ENCODE measurements around the gene AMOTL2. TPM values are rescaled to one million over a fixed set of nuclear protein-coding genes. Genes with fewer than 3 reads are reported as not detected.

The AMOTL2 gene
- total RNA-seq, 4 donors from 2014 or later = 93.2 to 226 (median 153) TPM

DNA sequence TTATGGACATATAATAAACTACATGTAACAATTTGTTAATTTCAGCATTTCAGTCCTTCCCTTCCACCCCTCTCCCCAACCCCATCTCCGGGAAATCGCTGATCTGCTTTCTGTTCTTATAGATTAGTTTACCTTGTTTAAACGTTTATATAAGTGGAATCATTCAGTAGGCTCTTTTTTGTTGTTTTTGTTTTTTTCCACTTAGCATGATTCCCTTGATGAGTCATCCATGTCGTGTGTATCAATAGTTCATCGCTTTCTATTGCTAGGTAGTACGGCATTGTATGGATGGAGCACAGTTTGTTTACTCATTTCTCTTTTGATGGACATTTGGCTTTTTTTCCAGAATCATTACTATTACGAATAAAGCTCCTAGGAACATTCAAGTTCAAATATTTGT is 23.5 kb upstream of the AMOTL2 start:
- Histone ChIP-seq H3K9me3 (peaks cover 0 to 7% (median 0%) of the 10 kb centered on the region in 3 donors), H3K4me1 (peaks cover 0 to 25% (median 0%) of the 10 kb centered on the region in 3 donors), H3K36me3 (no peaks in the 10 kb centered on the region), H3K27me3 (no peaks in the 10 kb centered on the region), H3K4me3 (no peak overlapping the region), H3K27ac (no peak overlapping the region)
- TF ChIP-seq POLR2AphosphoS5 (IDR thresholded peaks at IDR 0.05) (no peak), EP300 (IDR thresholded peaks at IDR 0.05) (no peak), POLR2A (IDR thresholded peaks at IDR 0.05) (no peak)
- TF ChIP-seq, protein P1, sequence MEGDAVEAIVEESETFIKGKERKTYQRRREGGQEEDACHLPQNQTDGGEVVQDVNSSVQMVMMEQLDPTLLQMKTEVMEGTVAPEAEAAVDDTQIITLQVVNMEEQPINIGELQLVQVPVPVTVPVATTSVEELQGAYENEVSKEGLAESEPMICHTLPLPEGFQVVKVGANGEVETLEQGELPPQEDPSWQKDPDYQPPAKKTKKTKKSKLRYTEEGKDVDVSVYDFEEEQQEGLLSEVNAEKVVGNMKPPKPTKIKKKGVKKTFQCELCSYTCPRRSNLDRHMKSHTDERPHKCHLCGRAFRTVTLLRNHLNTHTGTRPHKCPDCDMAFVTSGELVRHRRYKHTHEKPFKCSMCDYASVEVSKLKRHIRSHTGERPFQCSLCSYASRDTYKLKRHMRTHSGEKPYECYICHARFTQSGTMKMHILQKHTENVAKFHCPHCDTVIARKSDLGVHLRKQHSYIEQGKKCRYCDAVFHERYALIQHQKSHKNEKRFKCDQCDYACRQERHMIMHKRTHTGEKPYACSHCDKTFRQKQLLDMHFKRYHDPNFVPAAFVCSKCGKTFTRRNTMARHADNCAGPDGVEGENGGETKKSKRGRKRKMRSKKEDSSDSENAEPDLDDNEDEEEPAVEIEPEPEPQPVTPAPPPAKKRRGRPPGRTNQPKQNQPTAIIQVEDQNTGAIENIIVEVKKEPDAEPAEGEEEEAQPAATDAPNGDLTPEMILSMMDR (IDR thresholded peaks at IDR 0.05) = no peak
- WGBS, 2 donors (ENCODE audit: low coverage in 1 of 2) = 86 to 96% methylated on average over 4 to 7 of the region's 7 CpGs
- no peak for ATAC-seq

DNA sequence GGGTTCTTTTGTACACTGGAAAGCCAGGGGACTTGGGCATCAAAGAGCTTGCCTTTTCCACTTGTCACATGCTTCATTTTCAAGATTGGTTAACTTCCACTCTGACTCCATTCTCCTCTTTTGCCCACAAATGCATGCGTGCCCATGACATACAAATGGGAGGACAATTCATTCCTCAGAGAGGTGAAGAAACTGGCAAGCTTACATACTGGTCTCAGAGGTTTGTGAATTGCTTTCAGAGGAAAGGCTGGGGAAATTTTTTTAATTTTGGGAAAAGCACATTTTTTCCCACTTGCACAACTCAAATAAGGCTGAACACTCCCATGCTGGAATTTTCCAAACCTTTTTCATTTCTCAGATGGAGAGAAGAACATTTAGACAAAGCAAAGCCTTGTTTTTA is 20.9 kb upstream of the AMOTL2 start:
- Histone ChIP-seq H3K36me3 (no peaks in the 10 kb centered on the region), H3K27ac (peak overlapping the region in 1 of 4 donors; percentile 41), H3K4me1 (peaks cover 0 to 35% (median 0%) of the 10 kb centered on the region in 3 donors), H3K4me3 (no peak overlapping the region), H3K27me3 (no peaks in the 10 kb centered on the region), H3K9me3 (no peaks in the 10 kb centered on the region)
- WGBS, 2 donors (ENCODE audit: low coverage in 1 of 2) = 100% methylated on average over 1 of the region's 1 CpG
- no peak for TF ChIP-seq POLR2A (IDR thresholded peaks at IDR 0.05)
- ATAC-seq = no peak

DNA sequence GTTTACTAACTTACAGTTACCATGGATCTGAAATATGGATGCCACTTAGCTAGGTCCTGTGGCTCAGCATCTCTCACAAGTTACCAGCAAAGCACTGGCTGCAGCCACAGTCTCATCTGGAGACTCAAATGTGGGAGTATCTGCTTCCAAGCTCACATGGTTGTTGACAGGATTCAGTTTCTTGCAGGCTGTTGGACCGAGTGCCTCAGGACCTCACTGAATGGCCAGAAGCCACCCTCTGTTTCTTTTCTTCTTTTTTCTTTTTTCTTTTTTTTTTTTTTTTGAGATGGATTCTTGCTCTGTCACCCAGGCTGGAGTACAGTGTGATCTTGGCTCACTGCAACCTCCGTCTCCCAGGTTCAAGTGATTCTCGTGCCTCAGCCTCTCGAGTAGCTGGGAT is 20.1 kb upstream of the AMOTL2 start:
- TF ChIP-seq POLR2AphosphoS5 (IDR thresholded peaks at IDR 0.05) (no peak), POLR2A (IDR thresholded peaks at IDR 0.05) (no peak), EP300 (IDR thresholded peaks at IDR 0.05) (no peak)
- TF ChIP-seq, protein P1 (IDR thresholded peaks at IDR 0.05) = no peak
- no peak overlapping the region for H3K4me3 ChIP-seq
- no peaks in the 10 kb centered on the region for H3K27me3 ChIP-seq
- peaks cover 0 to 35% (median 0%) of the 10 kb centered on the region in 3 donors for H3K4me1 ChIP-seq
- peak; percentile 54 for ATAC-seq
- peak overlapping the region in 1 of 4 donors; percentile 41 for H3K27ac ChIP-seq
- no peaks in the 10 kb centered on the region for H3K9me3 ChIP-seq
- WGBS, 2 donors (ENCODE audit: low coverage in 1 of 2) = 38 to 64% methylated on average over 1 to 3 of the region's 4 CpGs
- H3K36me3 ChIP-seq = no peaks in the 10 kb centered on the region

DNA sequence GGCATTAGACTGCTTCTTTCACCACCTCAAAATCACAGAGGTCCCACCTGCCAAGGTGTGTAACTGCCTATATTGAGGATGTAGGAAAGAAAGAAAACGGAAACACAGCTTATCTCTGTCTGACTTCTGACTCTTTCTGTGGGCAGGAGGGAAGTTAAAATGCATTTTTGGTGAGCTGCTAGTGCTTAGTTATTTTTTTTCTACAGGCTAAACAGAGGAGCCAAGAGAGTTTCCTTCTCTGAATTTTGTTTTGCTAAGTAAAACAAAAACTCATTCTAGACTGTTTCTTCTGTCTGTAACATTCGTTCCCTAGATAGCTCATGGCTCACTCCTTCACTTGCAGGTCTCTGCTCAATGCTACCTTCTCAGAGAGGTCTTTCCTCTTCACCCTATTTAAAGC is 18.8 kb upstream of the AMOTL2 start:
- H3K36me3 ChIP-seq = no peaks in the 10 kb centered on the region
- H3K9me3 ChIP-seq = no peaks in the 10 kb centered on the region
- TF ChIP-seq EP300 (IDR thresholded peaks at IDR 0.05) (no peak), POLR2A (IDR thresholded peaks at IDR 0.05) (no peak), POLR2AphosphoS5 (IDR thresholded peaks at IDR 0.05) (no peak)
- TF ChIP-seq, protein P1 (IDR thresholded peaks at IDR 0.05) = no peak
- peaks cover 0 to 44% (median 0%) of the 10 kb centered on the region in 3 donors for H3K4me1 ChIP-seq
- ATAC-seq = no peak
- WGBS, 2 donors (ENCODE audit: low coverage in 1 of 2) = 10 to 21% methylated on average over 1 to 2 of the region's 2 CpGs
- H3K27ac ChIP-seq = peak overlapping the region in 3 of 4 donors; percentile 38 to 67 (median 56)
- H3K4me3 ChIP-seq = no peak overlapping the region
- H3K27me3 ChIP-seq = no peaks in the 10 kb centered on the region

DNA sequence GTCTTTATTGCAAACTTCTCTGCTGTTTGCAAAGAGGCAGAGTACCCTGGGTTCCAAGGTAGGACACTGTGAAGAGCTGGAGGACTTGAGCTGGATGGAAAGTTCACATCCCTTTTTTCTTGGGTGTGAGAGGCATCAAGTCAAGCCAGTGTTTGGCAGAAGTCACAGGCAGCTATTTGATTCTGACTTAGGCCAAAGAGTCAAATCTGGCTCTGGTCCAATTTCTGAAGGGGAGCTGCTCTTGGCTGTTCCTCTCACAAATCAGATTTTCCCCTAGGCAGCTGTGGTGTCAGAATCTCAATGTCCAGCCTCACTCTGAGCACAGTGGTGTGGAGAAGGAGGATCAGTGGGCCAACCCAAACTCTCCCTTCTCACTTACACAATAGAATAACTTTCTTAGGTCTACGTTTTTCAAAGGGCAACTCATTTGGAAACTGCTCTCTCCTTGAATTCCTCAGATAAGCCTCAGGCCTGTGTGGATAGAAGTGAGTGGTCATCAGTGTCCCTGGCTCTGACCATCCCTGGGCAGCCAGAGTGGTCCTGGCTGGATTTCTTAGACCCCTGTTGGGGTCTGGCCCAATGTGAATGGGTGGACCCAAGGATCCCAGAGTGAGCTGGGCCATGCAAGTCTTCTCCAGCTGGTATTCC is 18.2 kb upstream of the AMOTL2 start:
- H3K27me3 ChIP-seq = no peaks in the 10 kb centered on the region

More for the DNA sequence above, 18.2 kb upstream of the AMOTL2 start:
- WGBS, 2 donors (ENCODE audit: low coverage in 1 of 2) = 25% methylated on average over 1 of the region's 1 CpG; no CpG with 5 or more reads in 1 of the 2 donors
- Histone ChIP-seq H3K4me3 (no peak overlapping the region), H3K4me1 (peaks cover 0 to 44% (median 0%) of the 10 kb centered on the region in 3 donors), H3K9me3 (no peaks in the 10 kb centered on the region), H3K27ac (peak overlapping the region in 3 of 4 donors; percentile 38 to 67 (median 56)), H3K36me3 (no peaks in the 10 kb centered on the region)
- ATAC-seq = peak; percentile 83
- TF ChIP-seq EP300 (IDR thresholded peaks at IDR 0.05) (no peak), POLR2A (IDR thresholded peaks at IDR 0.05) (no peak), POLR2AphosphoS5 (IDR thresholded peaks at IDR 0.05) (no peak)
- TF ChIP-seq, protein P1 (IDR thresholded peaks at IDR 0.05) = no peak

Data from gastroesophageal sphincter (tissue), 4 donors.